ENCODE data around the gene ATXN1.

The ATXN1 gene

GRCh38 chr6:16338577-16339264, 422.5 kb downstream of the ATXN1 start:
- Histone ChIP-seq H3K9me3 (ENCODE audit: severe bottlenecking) (no peaks in the 10 kb centered on the region), H3K4me1 (ENCODE audit: insufficient read depth, poor library complexity, severe bottlenecking) (peaks cover 59% of the 10 kb centered on the region), H3K27me3 (ENCODE audit: insufficient read depth, poor library complexity, severe bottlenecking) (no peaks in the 10 kb centered on the region), H3K27ac (ENCODE audit: poor library complexity, severe bottlenecking) (peak overlapping the region; percentile 52), H3K36me3 (ENCODE audit: low read depth) (no peaks in the 10 kb centered on the region), H3K4me3 (ENCODE audit: severe bottlenecking) (no peak overlapping the region)
- DNase-seq (ENCODE audit: low spot score) (peak; percentile 83), ATAC-seq (ENCODE audit: low read depth) (peak; percentile 73)
- TF ChIP-seq CTCF (IDR thresholded peaks at IDR 0.05; ENCODE audit: poor library complexity, severe bottlenecking) = peak; percentile 52

- Histone ChIP-seq H3K9me3 (ENCODE audit: severe bottlenecking) (no peaks in the 10 kb centered on the region), H3K36me3 (ENCODE audit: low read depth) (no peaks in the 10 kb centered on the region), H3K4me1 (ENCODE audit: insufficient read depth, poor library complexity, severe bottlenecking) (peaks cover 62% of the 10 kb centered on the region), H3K27ac (ENCODE audit: poor library complexity, severe bottlenecking) (peak overlapping the region; percentile 52), H3K27me3 (ENCODE audit: insufficient read depth, poor library complexity, severe bottlenecking) (no peaks in the 10 kb centered on the region), H3K4me3 (ENCODE audit: severe bottlenecking) (no peak overlapping the region)
- no peak for TF ChIP-seq CTCF (IDR thresholded peaks at IDR 0.05; ENCODE audit: poor library complexity, severe bottlenecking)
- ATAC-seq (ENCODE audit: low read depth) (no peak), DNase-seq (ENCODE audit: low spot score) (no peak)
Observed at GRCh38 chr6:16337295-16337975, 423.8 kb downstream of the ATXN1 start.

- no peak for TF ChIP-seq CTCF (IDR thresholded peaks at IDR 0.05; ENCODE audit: poor library complexity, severe bottlenecking)
- H3K4me3 ChIP-seq (ENCODE audit: severe bottlenecking) = no peak overlapping the region
- no peaks in the 10 kb centered on the region for H3K27me3 ChIP-seq (ENCODE audit: insufficient read depth, poor library complexity, severe bottlenecking)
- peaks cover 68% of the 10 kb centered on the region for H3K4me1 ChIP-seq (ENCODE audit: insufficient read depth, poor library complexity, severe bottlenecking)
- ATAC-seq (ENCODE audit: low read depth) (no peak), DNase-seq (ENCODE audit: low spot score) (no peak)
- H3K9me3 ChIP-seq (ENCODE audit: severe bottlenecking) = no peaks in the 10 kb centered on the region
- no peak overlapping the region for H3K27ac ChIP-seq (ENCODE audit: poor library complexity, severe bottlenecking)
- no peaks in the 10 kb centered on the region for H3K36me3 ChIP-seq (ENCODE audit: low read depth)
Observed at GRCh38 chr6:16336911-16337294, 424.4 kb downstream of the ATXN1 start.

GRCh38 chr6:16336056-16336818, 425.0 kb downstream of the ATXN1 start:
- DNase-seq (ENCODE audit: low spot score) (no peak), ATAC-seq (ENCODE audit: low read depth) (no peak)
- H3K27me3 ChIP-seq (ENCODE audit: insufficient read depth, poor library complexity, severe bottlenecking) = no peaks in the 10 kb centered on the region
- no peak overlapping the region for H3K27ac ChIP-seq (ENCODE audit: poor library complexity, severe bottlenecking)
- peaks cover 68% of the 10 kb centered on the region for H3K4me1 ChIP-seq (ENCODE audit: insufficient read depth, poor library complexity, severe bottlenecking)
- no peaks in the 10 kb centered on the region for H3K36me3 ChIP-seq (ENCODE audit: low read depth)
- no peak for TF ChIP-seq CTCF (IDR thresholded peaks at IDR 0.05; ENCODE audit: poor library complexity, severe bottlenecking)
- H3K4me3 ChIP-seq (ENCODE audit: severe bottlenecking) = no peak overlapping the region
- no peaks in the 10 kb centered on the region for H3K9me3 ChIP-seq (ENCODE audit: severe bottlenecking)

Data from RWPE2 (cell line).